ENCODE measurements around the gene SEMA4C. TPM values are rescaled to one million over a fixed set of nuclear protein-coding genes. Genes with fewer than 3 reads are reported as not detected.
A peak's percentile ranks its signal among the peaks of the same experiment; 100 is the strongest.

The SEMA4C gene
- total and polyA plus RNA-seq, 9 of the 15 experiments (the other 6 are each of a cell fraction or from before 2014, with no cell fraction given): 0.32 to 59.7 (median 23.9) TPM

DNA sequence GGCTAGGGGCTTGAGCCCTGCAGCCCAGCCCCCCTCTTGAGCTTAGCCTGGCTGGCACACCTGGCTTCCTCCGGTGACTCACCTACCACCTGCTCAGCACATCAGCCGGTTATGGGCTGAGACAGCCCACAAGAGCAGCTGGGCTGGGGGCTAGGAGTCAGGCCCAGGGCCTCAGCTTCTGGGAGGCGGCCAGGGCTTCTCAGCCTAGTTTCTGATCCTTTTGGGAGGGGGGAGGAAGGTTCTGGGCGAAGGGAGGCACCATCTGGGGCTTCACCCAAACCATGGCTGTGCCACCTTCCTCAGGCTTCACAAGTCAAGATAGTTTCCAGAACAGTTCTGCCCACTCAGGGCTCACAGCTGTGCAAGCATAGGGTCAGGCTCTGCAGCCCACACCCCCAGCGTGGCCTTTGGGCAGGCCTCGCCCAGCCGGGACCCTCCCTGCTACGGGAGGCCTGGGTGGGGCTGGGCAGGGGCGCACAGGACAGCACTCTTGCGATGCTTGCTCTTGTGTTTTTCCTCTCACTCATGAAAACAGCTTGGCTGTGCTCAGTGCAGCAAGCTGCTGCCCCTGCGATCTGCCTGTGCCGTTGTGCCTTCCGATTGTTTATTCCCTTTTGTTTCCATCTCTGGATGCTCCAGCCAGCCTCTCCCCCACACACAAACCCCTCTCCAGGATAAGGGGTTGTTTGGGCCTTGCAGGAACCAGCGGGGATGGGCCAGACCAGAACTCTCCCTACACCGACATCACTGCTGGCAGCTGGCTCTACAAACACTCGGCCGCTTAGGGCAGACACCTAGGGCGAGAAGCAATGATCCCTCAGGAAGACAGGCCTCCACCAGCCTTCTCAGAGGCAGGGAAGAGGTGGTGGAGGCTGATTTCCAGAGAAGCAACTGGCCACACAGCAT is 26.1 kb upstream of the SEMA4C start:
- DNase-seq (ENCODE audit: extremely low read depth in 1 of 4, low spot score in 3 of 4): peak in 2 of 4 experiments; percentile 51 to 59
- peak overlapping the region; percentile 84 for H3K4me2 ChIP-seq (ENCODE audit: insufficient read depth, low read length)
- H3K27me3 ChIP-seq (ENCODE audit: control insufficient read depth in 2 of 2, insufficient read depth in 2 of 2, low read length in 2 of 2): no peaks in the 10 kb centered on the region
- 62% methylated on average over 11 of the region's 18 CpGs for WGBS (ENCODE audit: insufficient coverage, low coverage, missing lambda C conversion rate)
- no peaks in the 10 kb centered on the region for H3K9me1 ChIP-seq (ENCODE audit: control insufficient read depth, insufficient read depth, low read length)
- CTCF ChIA-PET (ENCODE audit: low intra/inter-chr PET ratio): no interaction called here
- no peak overlapping the region; the same call in 1 of the 2 replicates for H2AFZ ChIP-seq (ENCODE audit: low read depth, low read length)
- H3K9ac ChIP-seq (ENCODE audit: insufficient read depth in 1 of 2, low read depth in 2 of 2, low read length in 2 of 2): peak overlapping the region; percentile 54 to 86
- peaks cover 46% of the 10 kb centered on the region for H3K79me2 ChIP-seq (ENCODE audit: control insufficient read depth, insufficient read depth, low read length)
- peaks cover 63 to 86% of the 10 kb centered on the region in 2 experiments for H3K4me1 ChIP-seq (replicated peaks in 1 of 2; ENCODE audit: control insufficient read depth in 2 of 2, insufficient read depth in 2 of 2, low read length in 2 of 2)
- peaks cover 31% of the 10 kb centered on the region for H3K36me3 ChIP-seq (ENCODE audit: control insufficient read depth, insufficient read depth, low read length)
- BruUV-seq (replicated peaks): no TSS peak
- no peaks in the 10 kb centered on the region for H3K9me3 ChIP-seq (replicated peaks; ENCODE audit: control insufficient read depth, insufficient read depth, low read depth, low read length)
- H4K20me1 ChIP-seq (replicated peaks; ENCODE audit: control insufficient read depth, insufficient read depth, low read length): no peaks in the 10 kb centered on the region
- intact Hi-C loops (cut with micrococcal nuclease): loop anchor here (2.0 to 5.0 kb wide), 2 partner anchors 23 to 46 kb away; no protein-coding TSS in a partner anchor
- peak; percentile 32 for ATAC-seq
- POLR2A ChIA-PET: interaction anchor here (0.6 to 9.0 kb wide), 7 partner anchors 8 to 35 kb away, joined by 3 to 112 read pairs (median 5); no protein-coding TSS in a partner anchor
- no peak overlapping the region for H3K4me3 ChIP-seq
- in situ Hi-C loops (cut with MboI): no loop called here
- peak overlapping the region; percentile 91 for H3K27ac ChIP-seq (ENCODE audit: extremely low read depth, low read depth, low read length)
- no peak for FAIRE-seq
- TF ChIP-seq, protein P1, sequence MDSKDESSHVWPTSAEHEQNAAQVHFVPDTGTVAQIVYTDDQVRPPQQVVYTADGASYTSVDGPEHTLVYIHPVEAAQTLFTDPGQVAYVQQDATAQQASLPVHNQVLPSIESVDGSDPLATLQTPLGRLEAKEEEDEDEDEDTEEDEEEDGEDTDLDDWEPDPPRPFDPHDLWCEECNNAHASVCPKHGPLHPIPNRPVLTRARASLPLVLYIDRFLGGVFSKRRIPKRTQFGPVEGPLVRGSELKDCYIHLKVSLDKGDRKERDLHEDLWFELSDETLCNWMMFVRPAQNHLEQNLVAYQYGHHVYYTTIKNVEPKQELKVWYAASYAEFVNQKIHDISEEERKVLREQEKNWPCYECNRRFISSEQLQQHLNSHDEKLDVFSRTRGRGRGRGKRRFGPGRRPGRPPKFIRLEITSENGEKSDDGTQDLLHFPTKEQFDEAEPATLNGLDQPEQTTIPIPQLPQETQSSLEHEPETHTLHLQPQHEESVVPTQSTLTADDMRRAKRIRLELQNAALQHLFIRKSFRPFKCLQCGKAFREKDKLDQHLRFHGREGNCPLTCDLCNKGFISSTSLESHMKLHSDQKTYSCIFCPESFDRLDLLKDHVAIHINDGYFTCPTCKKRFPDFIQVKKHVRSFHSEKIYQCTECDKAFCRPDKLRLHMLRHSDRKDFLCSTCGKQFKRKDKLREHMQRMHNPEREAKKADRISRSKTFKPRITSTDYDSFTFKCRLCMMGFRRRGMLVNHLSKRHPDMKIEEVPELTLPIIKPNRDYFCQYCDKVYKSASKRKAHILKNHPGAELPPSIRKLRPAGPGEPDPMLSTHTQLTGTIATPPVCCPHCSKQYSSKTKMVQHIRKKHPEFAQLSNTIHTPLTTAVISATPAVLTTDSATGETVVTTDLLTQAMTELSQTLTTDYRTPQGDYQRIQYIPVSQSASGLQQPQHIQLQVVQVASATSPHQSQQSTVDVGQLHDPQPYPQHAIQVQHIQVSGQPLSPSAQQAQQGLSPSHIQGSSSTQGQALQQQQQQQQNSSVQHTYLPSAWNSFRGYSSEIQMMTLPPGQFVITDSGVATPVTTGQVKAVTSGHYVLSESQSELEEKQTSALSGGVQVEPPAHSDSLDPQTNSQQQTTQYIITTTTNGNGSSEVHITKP (IDR thresholded peaks at IDR 0.05; ENCODE audit: partially characterized antibody): peak; percentile 83
- TF ChIP-seq, protein P2, sequence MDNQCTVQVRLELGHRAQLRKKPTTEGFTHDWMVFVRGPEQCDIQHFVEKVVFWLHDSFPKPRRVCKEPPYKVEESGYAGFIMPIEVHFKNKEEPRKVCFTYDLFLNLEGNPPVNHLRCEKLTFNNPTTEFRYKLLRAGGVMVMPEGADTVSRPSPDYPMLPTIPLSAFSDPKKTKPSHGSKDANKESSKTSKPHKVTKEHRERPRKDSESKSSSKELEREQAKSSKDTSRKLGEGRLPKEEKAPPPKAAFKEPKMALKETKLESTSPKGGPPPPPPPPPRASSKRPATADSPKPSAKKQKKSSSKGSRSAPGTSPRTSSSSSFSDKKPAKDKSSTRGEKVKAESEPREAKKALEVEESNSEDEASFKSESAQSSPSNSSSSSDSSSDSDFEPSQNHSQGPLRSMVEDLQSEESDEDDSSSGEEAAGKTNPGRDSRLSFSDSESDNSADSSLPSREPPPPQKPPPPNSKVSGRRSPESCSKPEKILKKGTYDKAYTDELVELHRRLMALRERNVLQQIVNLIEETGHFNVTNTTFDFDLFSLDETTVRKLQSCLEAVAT (IDR thresholded peaks at IDR 0.05): peak in 1 of 2 experiments; percentile 57; a peak in 1 of 4 replicates
- TF ChIP-seq, protein P3, sequence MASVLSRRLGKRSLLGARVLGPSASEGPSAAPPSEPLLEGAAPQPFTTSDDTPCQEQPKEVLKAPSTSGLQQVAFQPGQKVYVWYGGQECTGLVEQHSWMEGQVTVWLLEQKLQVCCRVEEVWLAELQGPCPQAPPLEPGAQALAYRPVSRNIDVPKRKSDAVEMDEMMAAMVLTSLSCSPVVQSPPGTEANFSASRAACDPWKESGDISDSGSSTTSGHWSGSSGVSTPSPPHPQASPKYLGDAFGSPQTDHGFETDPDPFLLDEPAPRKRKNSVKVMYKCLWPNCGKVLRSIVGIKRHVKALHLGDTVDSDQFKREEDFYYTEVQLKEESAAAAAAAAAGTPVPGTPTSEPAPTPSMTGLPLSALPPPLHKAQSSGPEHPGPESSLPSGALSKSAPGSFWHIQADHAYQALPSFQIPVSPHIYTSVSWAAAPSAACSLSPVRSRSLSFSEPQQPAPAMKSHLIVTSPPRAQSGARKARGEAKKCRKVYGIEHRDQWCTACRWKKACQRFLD (CRISPR knock-in tag; IDR thresholded peaks at IDR 0.05): peak; percentile 68; the same call in 1 of the 2 replicates
- TF ChIP-seq ZNF184 (CRISPR knock-in tag; IDR thresholded peaks at IDR 0.05): no peak
- TF ChIP-seq, protein P4, sequence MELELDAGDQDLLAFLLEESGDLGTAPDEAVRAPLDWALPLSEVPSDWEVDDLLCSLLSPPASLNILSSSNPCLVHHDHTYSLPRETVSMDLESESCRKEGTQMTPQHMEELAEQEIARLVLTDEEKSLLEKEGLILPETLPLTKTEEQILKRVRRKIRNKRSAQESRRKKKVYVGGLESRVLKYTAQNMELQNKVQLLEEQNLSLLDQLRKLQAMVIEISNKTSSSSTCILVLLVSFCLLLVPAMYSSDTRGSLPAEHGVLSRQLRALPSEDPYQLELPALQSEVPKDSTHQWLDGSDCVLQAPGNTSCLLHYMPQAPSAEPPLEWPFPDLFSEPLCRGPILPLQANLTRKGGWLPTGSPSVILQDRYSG (tag; conservative IDR thresholded peaks at IDR 0.05; ENCODE audit: low read depth): 0 out of 2 replicates have a peak, but pooled peaks have one; percentile 10
- TF ChIP-seq JUND (IDR thresholded peaks at IDR 0.05; ENCODE audit: borderline replicate concordance, low read depth, low read length): 0 out of 2 replicates have a peak, but pooled peaks have one; percentile 8
- TF ChIP-seq JUND (tag; IDR thresholded peaks at IDR 0.05; ENCODE audit: borderline replicate concordance, low read depth, low read length): no peak
- no peak for TF ChIP-seq ZNF780A (CRISPR knock-in tag; IDR thresholded peaks at IDR 0.05)
- TF ChIP-seq, protein P5, sequence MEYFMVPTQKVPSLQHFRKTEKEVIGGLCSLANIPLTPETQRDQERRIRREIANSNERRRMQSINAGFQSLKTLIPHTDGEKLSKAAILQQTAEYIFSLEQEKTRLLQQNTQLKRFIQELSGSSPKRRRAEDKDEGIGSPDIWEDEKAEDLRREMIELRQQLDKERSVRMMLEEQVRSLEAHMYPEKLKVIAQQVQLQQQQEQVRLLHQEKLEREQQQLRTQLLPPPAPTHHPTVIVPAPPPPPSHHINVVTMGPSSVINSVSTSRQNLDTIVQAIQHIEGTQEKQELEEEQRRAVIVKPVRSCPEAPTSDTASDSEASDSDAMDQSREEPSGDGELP (CRISPR knock-in tag; IDR thresholded peaks at IDR 0.05; ENCODE audit: borderline replicate concordance): peak; percentile 52; the same call in 1 of the 2 replicates
- TF ChIP-seq ZNF766 (CRISPR knock-in tag; conservative IDR thresholded peaks at IDR 0.05): 0 out of 2 replicates have a peak, but pooled peaks have one; percentile 11
